Esophagus squamous epithelium (tissue), 4 donors: Measurements from ENCODE around the gene GABBR2.

Source experiments
- POLR2A ChIP-seq, 4 donors: fragments of 450-650 bp; IDR thresholded peaks; one replicate each; pipeline ENCODE4 v1.6.1; 2017; ENCODE audit warnings: antibody characterized with exemption in 4 of 4, mild to moderate bottlenecking in 4 of 4, moderate library complexity in 3 of 4
- TF ChIP-seq, protein P1 (sequence below), 6 experiments: fragments of 450-650 bp in 4 of 6; fragments of 200-600 bp in 2 of 6; sonication (generic) in 2 of 6; IDR thresholded peaks; one replicate each; pipeline ENCODE4 v1.5.1; 2016 to 2019; ENCODE audit warnings: antibody characterized with exemption in 6 of 6, mild to moderate bottlenecking in 4 of 6, moderate library complexity in 4 of 6

DNA sequence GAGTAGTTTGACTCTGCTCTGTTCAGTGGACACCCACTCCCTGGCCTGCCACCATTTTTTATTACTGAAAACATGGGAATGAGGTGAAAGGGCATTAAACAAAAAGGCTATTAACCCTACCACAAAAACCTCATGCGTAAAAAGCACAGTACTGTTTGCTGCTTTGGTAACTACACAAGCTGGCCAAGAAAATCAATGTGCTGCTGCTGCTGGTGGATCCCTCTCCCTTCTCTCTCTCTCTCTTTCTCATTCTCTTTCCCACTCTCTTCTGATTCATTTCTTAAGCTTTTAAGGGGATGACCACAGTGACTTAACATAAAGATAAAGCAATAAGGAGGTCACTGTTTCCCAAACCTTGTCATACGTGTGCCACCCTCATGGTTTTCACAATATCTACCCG is 270.1 kb downstream of the GABBR2 start:
- TF ChIP-seq, protein P1, sequence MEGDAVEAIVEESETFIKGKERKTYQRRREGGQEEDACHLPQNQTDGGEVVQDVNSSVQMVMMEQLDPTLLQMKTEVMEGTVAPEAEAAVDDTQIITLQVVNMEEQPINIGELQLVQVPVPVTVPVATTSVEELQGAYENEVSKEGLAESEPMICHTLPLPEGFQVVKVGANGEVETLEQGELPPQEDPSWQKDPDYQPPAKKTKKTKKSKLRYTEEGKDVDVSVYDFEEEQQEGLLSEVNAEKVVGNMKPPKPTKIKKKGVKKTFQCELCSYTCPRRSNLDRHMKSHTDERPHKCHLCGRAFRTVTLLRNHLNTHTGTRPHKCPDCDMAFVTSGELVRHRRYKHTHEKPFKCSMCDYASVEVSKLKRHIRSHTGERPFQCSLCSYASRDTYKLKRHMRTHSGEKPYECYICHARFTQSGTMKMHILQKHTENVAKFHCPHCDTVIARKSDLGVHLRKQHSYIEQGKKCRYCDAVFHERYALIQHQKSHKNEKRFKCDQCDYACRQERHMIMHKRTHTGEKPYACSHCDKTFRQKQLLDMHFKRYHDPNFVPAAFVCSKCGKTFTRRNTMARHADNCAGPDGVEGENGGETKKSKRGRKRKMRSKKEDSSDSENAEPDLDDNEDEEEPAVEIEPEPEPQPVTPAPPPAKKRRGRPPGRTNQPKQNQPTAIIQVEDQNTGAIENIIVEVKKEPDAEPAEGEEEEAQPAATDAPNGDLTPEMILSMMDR (IDR thresholded peaks at IDR 0.05): no peak
- no peak for TF ChIP-seq POLR2A (IDR thresholded peaks at IDR 0.05)
